Kidney capillary endothelial cell (primary cell): ENCODE results near the gene THOC1.
A peak's percentile ranks its signal among the peaks of the same experiment; 100 is the strongest.
"Not testable (repeated sequence)": the region's sequence is repeated elsewhere in the genome, so short reads cannot be mapped to it uniquely, and the experiment has no call there.

Experiments
- DNase-seq: peaks from one replicate; pipeline ENCODE4 v3.0.0-alpha.2; 2018; ENCODE audit warnings: low spot score

The THOC1 gene, protein sequence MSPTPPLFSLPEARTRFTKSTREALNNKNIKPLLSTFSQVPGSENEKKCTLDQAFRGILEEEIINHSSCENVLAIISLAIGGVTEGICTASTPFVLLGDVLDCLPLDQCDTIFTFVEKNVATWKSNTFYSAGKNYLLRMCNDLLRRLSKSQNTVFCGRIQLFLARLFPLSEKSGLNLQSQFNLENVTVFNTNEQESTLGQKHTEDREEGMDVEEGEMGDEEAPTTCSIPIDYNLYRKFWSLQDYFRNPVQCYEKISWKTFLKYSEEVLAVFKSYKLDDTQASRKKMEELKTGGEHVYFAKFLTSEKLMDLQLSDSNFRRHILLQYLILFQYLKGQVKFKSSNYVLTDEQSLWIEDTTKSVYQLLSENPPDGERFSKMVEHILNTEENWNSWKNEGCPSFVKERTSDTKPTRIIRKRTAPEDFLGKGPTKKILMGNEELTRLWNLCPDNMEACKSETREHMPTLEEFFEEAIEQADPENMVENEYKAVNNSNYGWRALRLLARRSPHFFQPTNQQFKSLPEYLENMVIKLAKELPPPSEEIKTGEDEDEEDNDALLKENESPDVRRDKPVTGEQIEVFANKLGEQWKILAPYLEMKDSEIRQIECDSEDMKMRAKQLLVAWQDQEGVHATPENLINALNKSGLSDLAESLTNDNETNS

GRCh38 chr18:267688-268552 is at the start of gene THOC1:
TSS of gene THOC1 (minus strand) at chr18:268047. CDS start at chr18:268019, 28 bp downstream.
- DNase-seq: peak; percentile 86

DNA sequence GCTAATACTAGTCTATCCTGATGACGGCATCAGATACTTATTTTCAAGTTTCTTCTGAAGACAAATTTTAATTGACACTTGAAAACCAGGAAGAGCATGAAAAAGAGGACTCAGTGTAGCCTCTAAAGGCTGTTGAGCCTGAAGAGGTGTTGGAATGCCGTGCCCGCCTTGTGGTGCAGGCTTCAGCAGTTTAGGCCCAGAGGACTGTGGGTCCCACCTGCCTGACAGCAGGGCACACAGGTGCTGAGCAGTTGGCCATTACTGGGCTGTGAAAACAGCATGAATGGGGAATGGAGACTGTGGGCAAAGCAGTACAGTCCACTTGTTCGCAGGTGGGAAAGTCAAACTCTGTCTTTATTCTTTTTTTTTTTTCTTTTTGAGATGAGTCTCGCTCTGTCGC is 49.8 kb upstream of the THOC1 start:
- no peak for DNase-seq

GRCh38 chr18:316393-316792 is 48.5 kb upstream of the THOC1 start:
- peak; percentile 35 for DNase-seq

- no peak for DNase-seq
Measured at GRCh38 chr18:313931-314330, 46.1 kb upstream of the THOC1 start.

DNA sequence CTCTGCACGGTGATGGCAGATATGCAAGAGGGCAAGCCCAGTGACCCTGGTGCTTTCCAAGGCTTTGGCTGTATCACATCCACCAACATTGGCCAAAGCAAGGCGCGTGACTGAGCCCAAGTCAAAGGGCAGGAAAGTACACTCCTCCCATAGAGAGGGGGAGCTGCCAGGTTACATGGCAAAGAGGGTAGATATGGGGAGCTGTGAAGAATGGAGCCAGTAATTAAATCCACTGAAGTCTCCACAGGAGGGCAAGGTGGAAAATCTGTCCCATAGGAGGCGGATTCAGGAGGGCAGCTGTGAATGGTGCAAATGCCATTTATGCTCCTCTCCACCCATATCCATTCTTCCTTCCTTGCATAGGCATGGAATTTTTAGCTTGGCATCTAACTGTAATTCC is 44.6 kb upstream of the THOC1 start:
- no peak for DNase-seq

DNA sequence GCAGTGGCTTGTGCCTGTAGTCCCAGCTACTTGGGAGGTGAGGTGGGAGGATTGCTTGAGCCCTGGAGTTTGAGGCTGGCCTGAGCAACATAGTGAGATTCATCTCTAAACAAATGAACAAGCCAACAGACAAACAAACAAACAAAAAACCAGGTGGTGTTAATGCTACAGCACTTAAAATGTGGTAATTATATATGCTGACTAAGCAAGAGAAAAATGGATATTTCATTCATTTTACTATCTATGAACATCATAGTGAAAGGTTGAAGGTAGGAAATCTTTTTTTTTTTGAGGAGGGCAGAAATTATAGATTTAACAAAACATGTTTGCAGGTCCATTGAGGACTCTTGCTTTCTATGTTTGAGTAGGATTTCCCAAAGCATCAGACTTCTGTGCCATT is 42.2 kb upstream of the THOC1 start:
- DNase-seq: no peak

GRCh38 chr18:308086-308485 is 40.2 kb upstream of the THOC1 start:
- DNase-seq: not testable (repeated sequence)

DNA sequence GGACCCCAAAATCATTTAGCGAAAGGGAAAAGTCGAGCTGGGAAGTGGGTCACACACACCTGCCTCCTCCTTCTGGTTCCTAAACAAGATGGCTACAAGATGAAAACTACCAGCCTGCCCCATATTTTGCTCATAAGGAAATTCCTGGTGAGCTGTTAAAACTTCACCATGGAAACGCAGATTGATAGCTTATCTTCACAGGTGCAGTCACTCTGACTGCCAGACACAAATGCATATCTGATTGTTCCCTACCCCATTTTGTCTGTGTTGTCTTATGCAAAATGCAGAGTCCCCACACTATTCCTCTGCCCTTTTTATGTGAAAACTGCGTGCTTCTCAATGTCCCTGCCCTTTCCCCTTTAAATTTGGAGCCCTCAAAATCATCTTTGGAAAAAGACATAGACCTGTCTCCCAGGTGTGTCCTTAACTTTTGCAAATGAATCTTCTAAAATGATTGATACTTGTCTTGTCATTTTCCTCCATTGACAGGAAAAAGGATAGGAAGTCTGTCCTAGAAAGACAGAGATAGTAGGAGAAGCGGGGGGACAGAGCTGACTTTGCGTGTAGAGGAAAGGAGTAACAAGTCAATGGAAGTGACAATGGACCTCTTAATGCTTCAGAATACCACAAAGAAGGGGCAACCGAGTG is 38.9 kb upstream of the THOC1 start:
- no peak for DNase-seq

DNA sequence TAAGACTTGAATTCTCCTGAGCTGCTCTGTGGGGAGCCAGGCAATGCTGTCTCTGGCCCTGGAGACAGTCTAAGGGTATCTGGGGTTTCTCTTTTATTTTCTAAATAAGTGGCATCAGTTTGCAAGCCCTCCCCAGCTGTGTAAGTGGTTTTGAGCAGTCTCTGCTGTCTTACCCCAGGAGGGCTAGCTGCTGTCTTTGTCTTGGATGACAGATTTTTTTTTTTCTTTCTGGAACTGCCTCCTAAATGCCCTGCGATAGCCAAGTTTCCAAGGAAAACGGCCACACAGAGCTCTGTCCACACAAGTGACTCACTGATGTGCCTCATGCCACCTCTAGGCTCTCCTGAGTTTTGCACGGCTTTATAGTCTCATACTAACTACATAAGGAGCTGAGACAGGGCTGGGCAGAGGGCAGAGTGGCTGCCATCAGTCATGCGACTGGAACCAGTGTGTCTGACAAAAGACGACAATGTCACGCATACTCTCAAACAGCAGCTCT is 37.2 kb upstream of the THOC1 start:
- DNase-seq: no peak

GRCh38 chr18:303607-304006 is 35.8 kb upstream of the THOC1 start:
- DNase-seq: no peak

DNA sequence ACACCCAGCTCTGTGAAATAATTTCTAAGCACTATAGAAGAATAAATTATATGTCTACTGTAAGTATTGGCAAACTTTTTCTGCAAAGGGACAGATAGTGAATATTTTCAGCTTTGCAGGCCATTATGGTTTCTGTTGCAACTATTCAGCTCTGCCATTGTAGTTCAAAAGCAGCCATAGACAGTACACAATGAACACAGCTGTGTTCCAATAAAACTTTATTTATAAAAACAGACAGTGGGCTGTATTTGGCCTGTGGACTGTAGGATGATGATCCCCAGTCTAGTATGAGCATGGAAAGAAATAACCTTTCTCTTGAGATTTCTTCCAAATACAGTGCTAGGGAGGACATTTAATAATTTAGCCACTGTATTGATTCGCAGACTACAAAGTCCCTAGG is 35.2 kb upstream of the THOC1 start:
- no peak for DNase-seq

GRCh38 chr18:302097-302496 is 34.2 kb upstream of the THOC1 start:
- DNase-seq: no peak

- DNase-seq: no peak
Measured at GRCh38 chr18:297936-298335, 30.1 kb upstream of the THOC1 start.

- no peak for DNase-seq
Measured at GRCh38 chr18:295756-296490, 28.1 kb upstream of the THOC1 start.

DNA sequence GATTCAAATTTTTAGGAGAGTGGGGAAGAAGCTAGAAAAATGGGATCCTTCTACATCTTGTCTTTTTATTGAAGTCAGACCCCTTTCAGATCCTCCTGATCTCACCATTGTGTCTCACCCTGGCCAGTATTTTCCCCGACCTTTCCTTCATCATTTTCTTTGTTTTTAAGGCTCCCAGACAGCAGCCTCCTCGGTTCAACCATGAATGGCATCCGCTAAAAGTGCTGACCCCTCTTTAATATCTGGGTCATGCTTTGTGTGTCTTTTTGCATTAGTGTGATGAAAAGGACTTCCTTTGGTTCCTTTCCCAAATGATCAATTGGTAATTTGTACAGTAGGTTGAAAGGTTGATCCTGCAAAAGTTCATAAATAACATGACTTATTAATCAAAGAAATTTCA is 26.7 kb upstream of the THOC1 start:
- DNase-seq: no peak

- DNase-seq: no peak
Measured at GRCh38 chr18:293536-293935, 25.7 kb upstream of the THOC1 start.

DNA sequence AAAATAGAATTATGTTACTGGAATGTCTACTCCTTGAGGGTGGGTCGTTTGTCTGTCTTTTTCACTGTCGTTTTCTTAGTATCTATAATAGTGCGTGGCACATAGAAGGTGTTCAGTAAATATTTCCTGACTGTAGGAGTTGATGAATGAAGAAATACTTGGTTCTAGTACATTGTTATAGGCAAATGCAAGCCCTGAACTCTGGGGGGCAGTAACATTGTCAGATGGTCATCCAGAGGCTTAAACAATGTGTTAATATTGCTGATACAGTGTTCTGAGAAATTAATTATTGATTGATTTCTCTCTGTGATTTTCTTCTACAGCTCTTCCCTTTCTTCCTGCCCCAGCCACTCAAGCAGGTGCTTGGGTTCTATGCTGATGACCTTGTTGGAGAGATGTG is 24.4 kb upstream of the THOC1 start:
- no peak for DNase-seq

DNA sequence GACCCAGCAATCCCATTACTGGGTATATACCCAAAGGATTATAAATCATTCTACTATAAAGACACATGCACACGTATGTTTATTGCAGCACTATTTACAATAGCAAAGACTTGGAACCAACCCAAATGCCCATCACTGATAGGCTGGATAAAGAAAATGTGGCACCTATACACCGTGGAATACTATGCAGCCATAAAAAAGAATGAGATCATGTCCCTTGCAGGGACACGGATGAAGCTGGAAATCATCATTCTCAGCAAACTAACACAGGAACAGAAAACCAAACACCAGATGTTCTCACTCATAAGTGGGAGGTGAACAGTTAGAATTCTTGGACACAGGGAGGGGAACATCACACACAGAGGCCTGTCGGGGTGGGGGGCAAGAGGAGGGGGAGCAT is 22.1 kb upstream of the THOC1 start:
- not testable (repeated sequence) for DNase-seq

DNA sequence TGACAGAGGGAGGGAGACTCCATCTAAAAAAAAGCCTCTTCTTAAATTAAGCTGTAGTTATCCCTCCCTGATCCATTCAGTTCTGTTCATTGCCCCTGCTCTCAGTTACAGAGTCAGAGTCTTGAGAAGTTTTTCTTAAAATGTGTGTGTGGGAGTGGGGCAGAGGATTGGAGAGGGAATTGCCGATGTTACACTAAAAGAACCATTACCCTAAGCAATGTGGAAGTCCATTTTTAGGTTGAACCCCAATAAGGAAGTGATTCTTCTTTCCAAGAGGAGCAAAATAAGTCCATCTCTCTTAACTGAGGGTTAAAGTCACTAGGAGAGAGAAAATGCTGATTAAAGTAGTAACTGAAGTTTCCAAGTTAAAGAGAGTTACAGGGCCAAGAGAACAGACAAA is 21.2 kb upstream of the THOC1 start:
- no peak for DNase-seq

- DNase-seq: peak; percentile 36
Measured at GRCh38 chr18:286515-287310, 18.9 kb upstream of the THOC1 start.
